ENCODE results near the gene NBPF6. TPM values are rescaled to one million over a fixed set of nuclear protein-coding genes. Genes with fewer than 3 reads are reported as not detected.
"Not testable (repeated sequence)": the region's sequence is repeated elsewhere in the genome, so short reads cannot be mapped to it uniquely, and the experiment has no call there.

Gene NBPF6
- total RNA-seq, 1 experiment from 2014 or later: not detected

GRCh38 chr1:108496856-108497255 lies 46.7 kb downstream of the NBPF6 start:
- H3K27me3 ChIP-seq (ENCODE audit: insufficient read depth, low read length); H3K27ac Mint-ChIP-seq; H4K91ac ChIP-seq (ENCODE audit: insufficient read length, low read depth, low read length); H4K20me1 ChIP-seq (ENCODE audit: control insufficient read depth, insufficient read depth, insufficient read length); H3K23me2 ChIP-seq (ENCODE audit: insufficient read length, low read depth, low read length, poor library complexity, severe bottlenecking); H2BK12ac ChIP-seq (ENCODE audit: insufficient read length, low read depth, low read length); H3K9me3 ChIP-seq (ENCODE audit: control insufficient read depth, low read depth, low read length); H2AK5ac ChIP-seq (ENCODE audit: insufficient read length, low read length); H2BK5ac ChIP-seq (ENCODE audit: insufficient read length, low read length); H2AFZ ChIP-seq (ENCODE audit: low read length); H3K56ac ChIP-seq (ENCODE audit: insufficient read length, low read depth, low read length); H3K4ac ChIP-seq (ENCODE audit: low read depth, low read length); H3K79me1 ChIP-seq (ENCODE audit: insufficient read depth, low read depth, low read length, poor library complexity, severe bottlenecking); H4K5ac ChIP-seq (ENCODE audit: insufficient read length, low read depth, low read length); H2BK20ac ChIP-seq (ENCODE audit: low read depth, low read length, poor library complexity, severe bottlenecking); H4K8ac ChIP-seq (replicated peaks; ENCODE audit: insufficient read length, low read depth, low read length); H3K4me1 ChIP-seq (ENCODE audit: insufficient read depth, low read length); H3K9me3 Mint-ChIP-seq; H3K4me1 Mint-ChIP-seq; H3K14ac ChIP-seq (ENCODE audit: insufficient read depth, low read length); H3T11ph ChIP-seq (ENCODE audit: low read length); H3K79me2 ChIP-seq (ENCODE audit: insufficient read depth, low read length); H2BK15ac ChIP-seq (ENCODE audit: low read depth, low read length); H3K27ac ChIP-seq (ENCODE audit: insufficient read length, low read depth, low read length); H3K27me3 Mint-ChIP-seq (ENCODE audit: low read depth); H3K4me3 Mint-ChIP-seq; DNase-seq; H3K18ac ChIP-seq (ENCODE audit: insufficient read length, low read depth, low read length); H2BK120ac ChIP-seq (ENCODE audit: low read depth, low read length, poor library complexity, severe bottlenecking); H3K4me2 ChIP-seq (ENCODE audit: insufficient read depth, insufficient read length, low read length); H3K23ac ChIP-seq (ENCODE audit: insufficient read length, low read depth, low read length); H3K36me3 Mint-ChIP-seq (ENCODE audit: insufficient read depth in 1 of 3, low read depth in 3 of 3); H3K9ac ChIP-seq (ENCODE audit: extremely low read depth, insufficient read length, low read length): not testable (repeated sequence)
- no CpG with 5 or more reads among the region's 4 CpGs for WGBS (ENCODE audit: extremely low coverage, insufficient read length, low lambda C conversion rate)
